ENCODE results near the gene ASCL2.

DNA sequence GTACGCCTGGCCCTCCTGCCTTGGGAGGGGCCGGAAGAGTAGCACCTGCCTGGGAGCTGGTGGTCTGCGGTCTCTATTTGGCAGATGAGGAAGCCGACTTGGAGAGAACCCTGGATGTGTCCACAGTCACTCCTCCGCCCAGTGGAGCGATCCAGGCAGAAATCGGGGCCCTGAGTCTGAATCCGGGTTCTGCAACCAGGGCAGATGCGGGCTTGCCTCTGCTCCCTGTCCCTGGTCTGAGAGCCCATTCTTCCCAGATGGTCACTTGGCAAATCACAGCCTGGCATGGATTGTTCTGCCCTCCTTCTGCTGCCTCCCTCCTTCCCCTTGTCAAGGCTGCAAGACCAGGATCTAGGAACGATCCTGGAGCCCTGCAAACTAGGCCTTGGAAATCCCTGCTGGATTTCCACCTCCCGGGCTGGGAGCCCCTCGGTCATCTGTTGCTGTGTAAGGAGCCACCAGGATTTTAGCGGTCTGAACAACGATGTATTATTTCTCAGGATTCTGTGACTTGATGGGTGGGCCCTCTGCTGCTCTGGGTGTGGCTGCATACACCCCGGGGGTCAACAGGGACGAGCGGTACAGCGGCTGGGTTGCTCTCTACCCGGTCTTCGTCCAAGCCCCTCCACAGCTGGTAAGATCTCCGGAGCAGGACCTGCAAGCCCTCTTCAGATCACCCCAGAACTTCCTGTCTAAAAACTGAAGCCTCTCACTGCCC is 2.0 kb upstream of the ASCL2 start:
- TF ChIP-seq CTCF (IDR thresholded peaks at IDR 0.05) (no peak), POLR2A (IDR thresholded peaks at IDR 0.05) (no peak)
